Stimulated activated CD8-positive, alpha-beta memory T cell treated with anti-CD3 and anti-CD28 coated beads, Interleukin-12 subunit alpha, Interleukin-12 subunit beta, amount 100 ng/mL, for 24 hours (primary cell): Measurements from ENCODE around the gene WDR70.
"Not testable (repeated sequence)": the region's sequence is repeated elsewhere in the genome, so short reads cannot be mapped to it uniquely, and the experiment has no call there.

Experiments
- DNase-seq: peaks from one replicate; pipeline ENCODE4 v3.0.0-alpha.2; 2020; ENCODE audit errors: extremely low read depth

The WDR70 gene

DNA sequence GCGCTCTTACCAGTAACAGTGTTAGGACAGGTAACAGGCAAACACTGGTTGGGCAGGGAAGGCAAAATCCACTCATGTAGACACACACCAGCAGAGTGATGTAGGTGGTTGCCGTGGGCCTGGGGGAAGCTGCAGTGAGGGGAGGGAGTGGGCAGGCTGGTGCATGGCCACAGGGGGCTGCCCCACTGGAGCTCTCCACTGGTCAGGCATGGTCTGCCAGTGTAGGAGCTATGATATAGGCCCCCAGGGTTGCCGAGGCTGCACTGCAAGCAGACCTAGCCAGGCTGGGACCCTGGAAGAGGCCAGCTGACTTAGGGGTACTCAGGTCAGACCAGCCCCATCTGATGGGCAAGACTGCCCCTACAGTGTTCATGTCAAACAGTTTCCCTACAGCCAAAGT lies 306.1 kb downstream of the WDR70 start:
- DNase-seq: no peak

DNA sequence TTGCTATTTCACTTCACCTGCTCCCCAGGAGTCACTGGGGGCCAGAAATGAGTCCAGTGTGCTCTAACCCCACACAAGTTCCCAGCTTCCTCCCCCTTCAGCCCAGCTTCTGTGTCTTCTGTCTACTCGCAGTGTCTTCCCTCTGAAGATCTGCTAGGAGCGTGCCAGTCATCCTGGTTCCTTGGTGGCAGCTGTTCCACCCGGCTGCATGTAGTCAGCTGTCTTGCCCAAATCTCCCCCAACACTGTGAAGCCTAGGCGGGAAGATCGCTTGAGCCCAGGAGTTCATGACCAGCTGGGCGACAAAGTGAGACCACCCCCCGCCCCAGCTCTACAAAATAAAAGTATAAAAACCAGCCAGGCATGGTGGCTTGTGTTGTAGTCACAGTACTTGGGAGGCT lies 306.7 kb downstream of the WDR70 start:
- DNase-seq: no peak

DNA sequence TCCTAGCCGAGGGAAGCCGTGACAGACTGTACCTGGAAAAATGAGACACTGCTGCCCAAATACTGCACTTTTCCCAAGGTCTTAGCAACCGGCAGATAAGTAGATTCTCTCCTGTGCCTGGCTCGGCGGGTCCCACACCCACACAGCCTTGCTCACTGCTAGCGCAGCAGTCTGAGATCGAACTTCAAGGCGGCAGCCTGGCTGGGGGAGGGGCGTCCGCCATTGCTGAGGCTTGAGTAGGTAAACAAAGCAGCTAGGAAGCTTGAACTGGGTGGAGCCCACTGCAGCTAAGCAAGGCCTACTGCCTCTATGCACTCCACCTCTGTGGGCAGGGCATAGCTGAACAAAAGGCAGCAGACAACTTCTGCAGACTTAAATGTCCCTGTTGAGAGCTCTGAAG lies 309.8 kb downstream of the WDR70 start:
- not testable (repeated sequence) for DNase-seq

DNA sequence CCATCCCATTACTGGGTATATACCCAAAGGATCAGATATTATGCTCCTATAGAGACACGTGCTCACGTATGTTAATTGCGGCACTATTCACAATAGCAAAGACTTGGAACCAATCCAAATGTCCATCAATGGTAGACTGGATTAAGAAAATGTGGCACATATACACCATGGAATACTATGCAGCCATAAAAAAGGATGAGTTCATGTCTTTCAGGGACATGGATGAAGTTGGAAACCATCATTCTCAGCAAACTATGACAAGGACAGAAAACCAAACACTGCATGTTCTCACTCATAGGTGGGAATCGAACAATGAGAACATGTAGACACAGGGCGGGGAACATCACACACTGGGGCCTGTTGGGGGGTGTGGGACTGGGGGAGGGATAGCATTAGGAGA lies 315.2 kb downstream of the WDR70 start:
- not testable (repeated sequence) for DNase-seq

DNA sequence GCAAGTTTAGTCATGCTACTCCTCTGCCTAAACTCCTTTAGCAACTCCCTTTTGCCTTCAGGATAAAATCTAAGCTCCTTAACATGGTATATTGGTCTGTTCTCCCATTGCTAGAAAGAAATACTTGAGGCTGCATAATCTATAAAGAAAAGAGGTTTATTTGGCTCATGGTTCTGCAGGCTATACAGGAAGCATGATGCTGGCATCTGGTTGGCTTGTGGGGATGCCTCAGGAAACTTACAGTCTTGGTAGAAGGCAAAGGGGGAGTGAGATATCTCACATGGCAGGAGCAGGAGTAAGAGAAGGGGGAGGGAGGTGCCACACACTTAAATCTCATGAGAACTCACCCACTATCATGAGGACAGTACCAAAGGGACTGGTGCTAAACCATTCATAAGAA lies 315.7 kb downstream of the WDR70 start:
- DNase-seq: no peak

DNA sequence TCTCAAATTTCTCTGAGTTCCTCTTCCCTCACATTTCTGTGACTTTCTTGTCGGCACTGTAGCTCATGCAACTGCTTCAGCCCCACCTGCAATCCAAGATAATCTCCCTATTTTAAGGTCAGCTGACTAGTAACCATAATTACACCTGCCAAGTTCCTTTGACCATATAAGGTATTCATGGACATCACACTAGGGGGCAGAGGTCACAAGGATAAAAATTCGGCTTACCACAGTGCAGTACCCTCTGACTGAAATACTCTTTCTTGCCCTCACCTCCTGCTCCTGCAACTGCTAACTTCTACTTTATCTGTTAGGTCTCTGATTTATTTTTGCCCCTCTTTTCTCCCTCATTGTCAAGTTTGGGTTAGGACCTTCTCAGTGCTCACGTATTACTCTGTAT lies 316.5 kb downstream of the WDR70 start:
- no peak for DNase-seq

DNA sequence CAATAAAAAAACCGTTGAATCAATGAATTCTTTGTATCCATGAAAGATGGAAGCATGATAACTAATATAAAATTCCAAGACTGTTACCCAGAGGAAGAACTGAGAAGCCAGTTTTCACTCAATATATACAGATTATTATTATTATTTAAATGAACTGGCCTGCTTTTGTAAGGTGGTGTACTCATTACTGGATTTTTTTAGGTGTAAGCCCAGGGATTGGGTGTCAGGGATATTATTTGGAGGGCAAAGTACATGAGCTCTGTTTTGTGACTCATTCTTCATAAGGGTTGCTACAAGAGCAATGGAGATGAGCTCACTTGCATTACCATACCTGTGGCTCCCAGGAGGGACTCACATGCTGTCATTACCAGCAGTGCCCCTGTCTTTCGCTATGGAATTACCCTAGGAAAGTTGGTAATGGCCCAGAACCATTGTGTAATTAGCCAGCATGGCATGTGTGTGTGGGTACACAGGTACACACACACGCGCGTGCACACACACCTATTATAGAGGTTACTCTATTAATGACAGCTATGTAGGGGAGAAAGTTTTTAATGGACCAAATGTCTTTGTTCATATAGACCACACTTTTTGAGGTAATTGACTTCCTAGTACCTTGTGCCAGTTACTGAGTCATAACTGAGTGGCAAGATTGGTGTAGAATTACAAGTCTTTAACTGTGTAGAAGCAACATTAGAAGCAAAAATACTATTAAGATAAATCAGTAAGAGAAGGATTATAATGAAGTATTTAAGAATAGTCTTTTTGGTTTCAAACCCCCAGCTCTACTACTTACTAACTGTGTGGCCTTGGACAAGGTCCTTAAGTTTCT lies 317.3 kb downstream of the WDR70 start:
- no peak for DNase-seq

DNA sequence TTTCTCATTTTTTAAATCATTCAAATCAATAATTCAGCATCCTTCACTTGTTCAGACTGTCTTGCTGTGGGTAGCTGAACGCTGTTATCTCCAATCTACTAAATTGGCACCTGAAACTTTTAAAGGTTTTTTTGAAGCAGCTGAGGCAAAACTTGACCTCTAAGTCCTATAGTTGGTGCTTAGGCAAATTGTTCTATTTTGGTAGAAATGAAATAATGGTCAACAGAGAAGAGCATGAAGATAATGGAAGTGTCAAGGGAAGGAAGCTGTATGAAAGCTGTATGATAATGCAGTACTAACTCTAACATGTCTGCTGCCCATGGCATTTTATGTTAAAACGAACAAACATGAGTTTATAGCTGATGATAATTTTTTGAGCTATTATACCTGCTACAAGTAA lies 322.8 kb downstream of the WDR70 start:
- DNase-seq: no peak

DNA sequence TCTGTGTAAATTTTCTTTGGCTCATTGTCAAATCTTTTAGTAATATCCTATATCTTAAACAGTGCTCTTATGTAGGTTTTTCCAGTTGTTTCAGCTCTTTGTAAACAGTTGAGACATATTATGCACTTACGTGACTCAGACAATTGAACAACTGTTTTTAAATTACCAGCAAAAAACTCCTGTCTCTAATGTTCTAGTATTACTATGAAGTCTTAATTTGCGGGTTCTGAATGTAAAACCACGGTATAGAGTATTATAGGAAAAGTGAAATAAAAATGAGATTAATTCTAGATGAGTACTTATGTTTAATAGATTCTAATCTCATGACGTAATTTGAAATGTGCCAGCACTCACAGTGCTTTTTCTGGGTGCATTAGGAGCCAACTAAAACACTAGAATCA lies 324.7 kb downstream of the WDR70 start:
- no peak for DNase-seq

DNA sequence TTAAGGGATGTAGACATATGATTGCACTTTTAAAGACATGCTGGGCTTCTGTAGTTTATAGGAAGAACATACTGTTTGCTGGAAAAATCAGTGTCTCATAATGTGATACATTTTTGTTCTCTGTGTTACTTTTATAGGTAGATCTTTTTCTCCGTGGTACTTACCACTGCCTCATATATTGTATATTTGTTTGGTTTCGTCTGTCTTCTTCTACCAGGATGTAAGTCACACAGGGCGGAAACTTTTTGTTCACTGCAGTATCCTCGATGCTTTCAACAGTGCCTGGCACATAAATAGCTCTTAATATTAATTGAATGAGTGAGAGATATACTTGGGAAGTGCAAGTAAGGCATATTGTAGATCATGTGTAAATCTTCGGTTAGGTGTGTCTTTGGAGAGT lies 325.3 kb downstream of the WDR70 start:
- DNase-seq: no peak

DNA sequence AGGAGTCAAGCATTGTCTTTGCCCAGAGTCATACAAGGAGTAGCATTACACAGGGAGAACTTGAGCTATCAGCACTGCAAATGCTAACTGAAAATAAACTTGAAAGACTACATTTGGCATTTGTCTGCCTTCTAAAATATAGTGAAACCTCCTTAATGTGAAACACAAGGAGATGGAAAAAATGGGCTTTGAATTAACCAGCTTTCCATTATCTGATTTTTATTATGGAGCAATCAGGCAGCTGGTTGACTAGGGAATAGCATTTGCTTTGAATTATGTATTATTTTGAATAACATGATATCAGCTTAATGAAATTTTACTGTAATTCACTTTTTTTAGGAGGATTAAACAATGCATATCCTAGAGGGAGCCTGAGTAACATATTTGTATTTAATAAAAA lies 329.9 kb downstream of the WDR70 start:
- no peak for DNase-seq

DNA sequence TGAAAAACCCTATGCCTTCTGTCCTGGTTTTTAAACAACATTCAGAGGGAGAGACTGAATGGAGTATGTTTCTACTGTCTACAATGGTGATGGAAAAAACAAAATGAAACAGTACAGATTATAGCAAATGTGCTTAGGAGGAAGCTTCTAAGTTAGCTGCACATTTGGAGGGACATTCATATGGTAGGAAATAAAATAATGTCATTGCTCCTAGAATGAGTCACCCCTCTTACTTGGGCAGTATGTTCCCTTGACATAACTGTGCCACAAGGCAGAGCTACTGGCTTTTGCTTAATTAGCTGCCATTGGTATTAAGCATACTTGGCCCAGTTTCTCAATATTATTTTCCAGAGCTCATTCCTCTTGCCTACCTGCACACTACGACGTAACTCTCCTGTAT lies 331.8 kb downstream of the WDR70 start:
- DNase-seq: no peak

DNA sequence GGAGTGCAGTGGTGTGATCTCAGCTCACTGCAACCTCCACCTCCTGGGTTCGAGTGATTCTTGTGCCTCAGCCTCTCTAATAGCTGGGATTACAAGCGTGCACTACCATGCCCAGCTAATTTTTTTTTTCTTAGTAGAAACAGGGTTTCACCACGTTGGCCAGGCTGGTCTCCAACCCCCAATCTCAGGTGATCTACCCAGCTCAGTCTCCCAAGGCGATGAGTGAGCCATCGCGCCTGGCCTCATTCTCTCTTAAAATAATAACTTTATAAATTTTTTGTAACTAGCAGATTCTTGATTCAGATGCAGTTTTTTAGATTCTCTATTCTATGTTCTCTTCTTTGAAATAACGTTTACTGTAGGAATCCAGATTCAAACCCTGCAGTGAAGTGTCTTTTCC lies 333.6 kb downstream of the WDR70 start:
- no peak for DNase-seq

DNA sequence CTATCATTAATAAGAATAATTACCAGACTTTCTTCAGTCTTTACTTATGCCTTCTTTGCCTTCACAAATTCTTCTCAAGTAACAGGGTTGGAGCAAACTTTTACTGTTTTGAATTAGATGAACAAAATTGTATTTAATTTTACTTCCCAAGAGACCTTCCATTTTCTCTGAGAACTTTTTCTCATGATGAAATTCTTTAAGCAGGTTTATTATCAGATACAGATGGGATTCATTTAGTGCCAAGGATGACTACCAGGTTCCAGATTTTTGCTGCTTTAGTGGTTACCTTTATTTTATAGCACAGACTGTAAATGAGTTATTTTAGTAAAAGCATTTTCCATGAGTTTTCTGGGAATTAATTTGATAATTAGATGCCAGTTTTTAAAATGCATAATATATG lies 335.6 kb downstream of the WDR70 start:
- DNase-seq: no peak

DNA sequence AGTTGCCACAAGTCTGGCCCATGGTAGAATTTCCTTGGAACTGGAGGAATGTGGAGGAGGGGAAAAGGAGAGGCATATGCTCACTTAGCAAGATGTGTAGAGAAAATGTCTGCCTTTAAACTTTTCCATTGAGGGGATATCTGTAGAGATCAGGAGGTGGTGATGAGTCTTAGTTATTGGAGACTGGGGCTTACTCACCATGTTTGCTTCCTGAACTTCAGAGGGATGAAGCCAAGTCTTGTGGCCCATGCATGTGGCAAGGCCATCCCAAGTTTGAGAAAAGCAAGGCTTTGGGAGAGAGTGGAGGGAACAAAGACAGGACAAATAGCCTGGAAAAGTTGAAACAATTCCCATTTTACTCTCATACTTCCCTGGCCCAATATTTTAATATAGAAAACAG lies 336.2 kb downstream of the WDR70 start:
- DNase-seq: no peak

DNA sequence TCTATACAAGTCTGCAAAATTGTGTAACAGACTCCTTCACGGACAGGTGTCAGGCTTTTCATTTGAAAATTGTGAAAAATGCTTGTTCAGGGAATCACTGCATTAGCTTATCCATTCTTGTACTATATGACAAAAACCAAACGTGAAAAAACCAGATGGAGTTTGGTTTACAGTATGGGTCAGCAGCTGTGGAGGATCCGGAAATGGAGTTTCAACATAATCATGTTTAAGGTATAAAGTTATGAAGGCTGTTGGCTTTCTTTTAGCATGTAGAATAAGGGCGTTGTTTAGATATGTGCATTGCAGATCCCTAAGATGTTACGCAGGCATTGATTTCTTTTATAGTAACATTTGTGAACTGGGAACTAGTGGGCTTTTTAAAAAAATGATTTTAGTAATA lies 336.9 kb downstream of the WDR70 start:
- DNase-seq: no peak

DNA sequence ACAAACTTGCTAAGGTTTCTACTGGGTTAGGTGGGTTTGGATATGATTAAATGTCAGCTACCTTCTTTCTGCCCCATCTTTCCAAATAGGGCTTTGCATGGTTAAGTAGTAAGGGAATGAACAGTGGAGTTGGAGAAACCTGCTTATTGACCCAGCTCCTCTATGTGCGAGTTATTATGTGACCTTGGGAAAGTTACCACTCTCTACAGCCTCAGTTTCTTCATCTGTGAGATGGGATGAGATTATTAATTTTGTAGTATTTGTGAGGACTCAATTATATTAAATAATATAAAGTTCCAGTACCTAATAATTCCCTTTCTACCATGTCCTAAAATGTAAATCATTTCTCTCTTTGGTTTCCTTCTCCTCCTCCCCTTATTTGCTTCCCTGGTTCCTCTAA lies 337.3 kb downstream of the WDR70 start:
- no peak for DNase-seq

DNA sequence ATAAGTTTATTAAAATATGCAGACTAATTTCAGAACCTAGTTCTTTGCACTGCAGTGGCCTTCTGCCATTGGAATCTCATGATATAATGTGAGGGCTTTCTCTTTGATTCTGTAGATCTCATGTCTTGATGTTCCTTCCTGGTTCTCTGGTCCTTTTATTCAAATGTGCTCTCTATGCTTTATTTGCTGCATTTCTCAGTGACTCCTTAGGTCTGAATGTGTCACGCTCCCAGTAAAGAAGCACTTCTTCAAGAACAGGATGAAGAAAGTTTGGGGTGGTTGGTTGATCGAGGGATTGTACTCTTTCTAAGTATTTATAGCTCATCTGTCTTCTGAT lies 338.1 kb downstream of the WDR70 start:
- no peak for DNase-seq

DNA sequence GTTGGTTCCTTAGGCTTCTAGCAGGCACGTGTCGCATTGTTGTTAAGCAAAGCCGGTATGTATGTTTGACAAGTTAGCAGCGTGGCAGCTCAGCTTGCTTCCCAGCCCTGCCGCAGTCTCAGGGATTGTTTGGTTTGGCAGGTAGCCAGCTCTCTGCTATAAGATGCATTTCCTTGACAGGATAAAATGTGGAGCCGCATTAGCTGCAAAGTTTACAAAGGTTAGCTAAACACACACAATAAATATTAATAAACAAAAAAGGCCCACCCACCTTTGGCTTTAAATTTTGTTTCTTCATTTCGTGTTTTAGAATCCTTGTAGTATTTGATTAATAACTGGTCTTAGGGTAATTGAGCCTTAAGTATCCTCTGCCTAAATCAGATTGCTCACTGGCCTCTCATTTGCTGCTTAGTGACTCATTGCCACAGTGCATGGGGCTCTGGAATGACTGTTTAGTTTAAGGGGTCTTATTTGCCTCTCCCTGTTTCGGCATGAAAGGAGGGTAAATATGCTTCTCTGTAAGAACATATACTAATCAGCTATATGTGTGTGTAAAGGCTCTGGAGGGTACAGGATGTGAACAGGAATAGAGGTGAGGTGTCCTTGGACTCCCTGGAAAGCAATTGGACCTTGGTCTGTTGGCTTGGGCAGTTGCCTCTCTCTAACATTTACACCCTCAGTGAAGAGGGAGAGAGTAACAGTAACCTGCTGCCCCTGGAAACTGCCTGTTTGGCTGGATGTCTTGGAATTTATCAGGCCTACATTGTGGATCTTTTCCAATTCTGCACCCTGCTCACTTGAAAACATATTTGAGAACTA lies 338.7 kb downstream of the WDR70 start:
- DNase-seq: no peak

DNA sequence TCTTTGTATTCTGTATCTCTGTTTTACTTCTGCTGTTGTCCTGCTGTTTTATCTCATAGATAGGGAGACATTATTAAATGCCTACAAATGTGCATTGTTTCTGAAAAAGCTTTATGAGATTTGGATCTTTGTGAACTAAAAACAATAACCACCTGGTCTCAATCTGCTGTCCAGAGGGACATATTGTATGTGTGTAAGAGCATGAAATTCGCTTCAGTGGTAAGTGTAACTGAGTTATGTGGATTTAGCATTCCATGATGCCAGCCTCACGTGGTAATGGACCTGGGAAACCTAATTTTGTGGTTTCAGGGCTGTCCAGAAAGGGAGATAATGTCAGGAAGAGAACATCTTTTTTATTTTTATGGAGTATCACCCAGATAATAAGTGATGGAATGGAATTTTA lies 341.4 kb downstream of the WDR70 start:
- no peak for DNase-seq

DNA sequence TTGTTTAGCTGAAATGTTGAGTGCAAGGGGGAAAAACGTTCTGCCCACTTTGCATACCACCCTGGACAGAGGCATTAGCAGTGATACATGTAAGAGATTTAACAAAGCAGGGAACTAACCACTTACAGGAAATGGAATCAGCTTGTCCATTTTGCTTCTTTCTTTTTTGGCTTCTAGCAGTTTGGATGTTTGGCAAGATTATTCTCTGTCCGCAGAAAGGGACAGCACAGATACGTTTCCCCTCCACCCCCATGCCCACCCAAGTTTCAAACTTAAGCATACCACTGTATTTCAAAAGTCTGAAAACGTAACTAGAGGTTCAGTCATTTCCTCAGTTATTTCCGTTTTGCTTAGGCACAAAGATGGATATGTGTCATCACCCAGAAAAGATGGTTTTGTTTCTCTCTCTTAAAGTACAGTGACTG lies 342.3 kb downstream of the WDR70 start:
- no peak for DNase-seq

DNA sequence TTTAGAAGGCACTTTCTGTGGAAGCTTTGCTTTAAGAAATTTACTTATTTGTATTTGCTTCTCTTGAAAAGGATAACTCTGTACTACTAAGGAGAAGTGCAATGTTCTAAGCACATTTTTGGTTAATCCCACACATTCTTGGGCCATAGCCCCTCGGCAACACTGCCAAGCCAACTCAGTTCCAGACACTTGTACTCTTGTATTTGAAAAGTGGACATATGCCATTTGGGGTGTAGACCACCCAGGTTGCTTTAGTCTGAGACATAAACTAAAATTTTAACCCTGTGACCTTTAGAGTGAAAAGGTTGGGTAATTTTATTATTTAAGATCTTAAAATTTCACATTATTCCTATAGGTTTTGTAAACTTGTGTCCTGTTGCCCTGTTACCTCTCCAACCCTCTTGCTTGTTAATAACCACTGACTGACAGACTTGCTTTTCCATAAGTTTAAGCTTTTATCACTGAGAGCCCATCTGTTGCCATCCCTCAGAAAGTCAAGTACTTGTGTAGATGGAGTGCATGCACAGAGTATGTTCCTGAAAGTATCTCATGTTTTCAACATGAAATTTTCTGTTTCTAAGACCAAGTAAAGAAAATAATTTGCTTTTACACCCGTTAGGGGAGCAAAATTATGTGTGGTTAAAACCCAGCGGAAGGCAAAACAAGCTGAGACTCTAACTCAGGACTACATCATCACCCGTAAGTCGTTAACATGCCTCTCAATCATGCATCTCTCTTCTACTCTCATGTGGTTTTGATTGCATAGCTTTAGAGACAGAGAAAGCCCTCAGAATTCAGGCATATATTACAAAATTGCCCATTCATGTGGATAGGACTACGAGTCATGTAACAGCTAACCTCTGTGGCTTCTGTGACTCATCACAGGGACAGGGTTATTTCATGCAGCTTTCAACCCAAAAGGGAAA lies 343.4 kb downstream of the WDR70 start:
- no peak for DNase-seq
